ENCODE data around the gene RGS10. TPM values are rescaled to one million over a fixed set of nuclear protein-coding genes. Genes with fewer than 3 reads are reported as not detected.

Gene RGS10
- total RNA-seq, 1 donor from 2014 or later, result 3.9 TPM

GRCh38 chr10:119452396-119452795 is 90.1 kb downstream of the RGS10 start:
- no peak for DNase-seq (ENCODE audit: low read depth)

DNA sequence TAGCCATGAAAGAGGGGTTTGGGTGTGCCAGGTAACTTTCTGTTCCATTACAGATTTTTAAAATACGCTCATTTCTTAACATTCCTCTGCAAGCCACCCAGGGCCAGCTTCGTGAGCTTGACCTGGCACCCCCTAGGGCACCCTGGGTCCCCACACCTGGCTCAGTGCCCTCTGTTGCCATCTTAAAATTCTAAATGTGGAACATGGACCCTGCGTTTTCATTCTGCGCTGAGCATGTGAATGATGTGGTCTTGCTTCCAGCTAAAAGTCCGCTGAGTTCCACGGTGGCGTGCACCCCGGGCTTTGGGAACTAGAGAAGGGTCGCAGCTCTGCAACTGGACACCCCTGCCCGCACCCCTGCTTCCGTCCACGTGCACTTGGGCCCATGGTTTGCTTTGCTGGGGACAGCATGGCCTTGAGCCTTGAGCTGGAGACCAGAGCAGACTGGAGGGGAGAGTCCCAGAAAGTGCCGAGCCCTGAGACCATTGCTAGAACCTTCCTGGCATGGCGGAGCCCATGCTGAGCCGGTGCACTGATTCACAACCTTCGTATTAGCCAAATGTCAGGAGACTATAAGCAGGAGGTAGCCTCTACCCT is 91.1 kb downstream of the RGS10 start:
- DNase-seq (ENCODE audit: low read depth), result no peak

- DNase-seq (ENCODE audit: low read depth), result peak; percentile 18
Observed at GRCh38 chr10:119450606-119451299, 91.8 kb downstream of the RGS10 start.

Other genes starting within 250 kb of the RGS10 start
- 44.5 and 50.0 TPM in 2 replicates for gene TIAL1, start 54.2 kb upstream of the RGS10 start, total RNA-seq
- 18.7 and 42.6 TPM in 2 replicates for gene BAG3, start 108.7 kb upstream of the RGS10 start, total RNA-seq
- 11.4 and 34.9 TPM in 2 replicates for gene INPP5F, start 183.3 kb upstream of the RGS10 start, total RNA-seq